Measurements from ENCODE around the gene FHOD3.

FHOD3 gene

GRCh38 chr18:36378205-36378604 is 80.7 kb downstream of the FHOD3 start:
- no peak for DNase-seq (ENCODE audit: insufficient read length)
- no peak for TF ChIP-seq TAF1 (IDR thresholded peaks at IDR 0.05; ENCODE audit: borderline replicate concordance, low read depth, low read length)
- no peak for TF ChIP-seq POLR2A (IDR thresholded peaks at IDR 0.05; ENCODE audit: low read depth, low read length)
- TF ChIP-seq POLR2AphosphoS5 (IDR thresholded peaks at IDR 0.05; ENCODE audit: low read depth, low read length), result no peak
- FAIRE-seq, result no peak

GRCh38 chr18:36379435-36379984 is 82.0 kb downstream of the FHOD3 start:
- DNase-seq (ENCODE audit: insufficient read length) (no peak), FAIRE-seq (no peak)
- TF ChIP-seq POLR2AphosphoS5 (IDR thresholded peaks at IDR 0.05; ENCODE audit: low read depth, low read length), result no peak
- TF ChIP-seq TAF1 (IDR thresholded peaks at IDR 0.05; ENCODE audit: borderline replicate concordance, low read depth, low read length), result no peak
- TF ChIP-seq POLR2A (IDR thresholded peaks at IDR 0.05; ENCODE audit: low read depth, low read length), result no peak

GRCh38 chr18:36380173-36380827 is 82.8 kb downstream of the FHOD3 start:
- no peak for FAIRE-seq
- no peak for DNase-seq (ENCODE audit: insufficient read length)
- TF ChIP-seq POLR2AphosphoS5 (IDR thresholded peaks at IDR 0.05; ENCODE audit: low read depth, low read length) (no peak), TAF1 (IDR thresholded peaks at IDR 0.05; ENCODE audit: borderline replicate concordance, low read depth, low read length) (no peak), POLR2A (IDR thresholded peaks at IDR 0.05; ENCODE audit: low read depth, low read length) (no peak)

- DNase-seq (ENCODE audit: insufficient read length) (no peak), FAIRE-seq (no peak)
- TF ChIP-seq POLR2A (IDR thresholded peaks at IDR 0.05; ENCODE audit: low read depth, low read length), result no peak
- TF ChIP-seq TAF1 (IDR thresholded peaks at IDR 0.05; ENCODE audit: borderline replicate concordance, low read depth, low read length), result no peak
- TF ChIP-seq POLR2AphosphoS5 (IDR thresholded peaks at IDR 0.05; ENCODE audit: low read depth, low read length), result no peak
Observed at GRCh38 chr18:36381075-36381474, 83.6 kb downstream of the FHOD3 start.

GRCh38 chr18:36382854-36383253 is 85.3 kb downstream of the FHOD3 start:
- TF ChIP-seq POLR2A (IDR thresholded peaks at IDR 0.05; ENCODE audit: low read depth, low read length), result no peak
- no peak for TF ChIP-seq TAF1 (IDR thresholded peaks at IDR 0.05; ENCODE audit: borderline replicate concordance, low read depth, low read length)
- TF ChIP-seq POLR2AphosphoS5 (IDR thresholded peaks at IDR 0.05; ENCODE audit: low read depth, low read length), result no peak
- no peak for DNase-seq (ENCODE audit: insufficient read length)
- no peak for FAIRE-seq

GRCh38 chr18:36386150-36386920 is 88.8 kb downstream of the FHOD3 start:
- TF ChIP-seq POLR2AphosphoS5 (IDR thresholded peaks at IDR 0.05; ENCODE audit: low read depth, low read length) (no peak), POLR2A (IDR thresholded peaks at IDR 0.05; ENCODE audit: low read depth, low read length) (no peak), TAF1 (IDR thresholded peaks at IDR 0.05; ENCODE audit: borderline replicate concordance, low read depth, low read length) (no peak)
- FAIRE-seq, result no peak
- no peak for DNase-seq (ENCODE audit: insufficient read length)

GRCh38 chr18:36387310-36387709 is 89.8 kb downstream of the FHOD3 start:
- DNase-seq (ENCODE audit: insufficient read length) (no peak), FAIRE-seq (peak; percentile 14)
- TF ChIP-seq TAF1 (IDR thresholded peaks at IDR 0.05; ENCODE audit: borderline replicate concordance, low read depth, low read length) (no peak), POLR2A (IDR thresholded peaks at IDR 0.05; ENCODE audit: low read depth, low read length) (no peak), POLR2AphosphoS5 (IDR thresholded peaks at IDR 0.05; ENCODE audit: low read depth, low read length) (no peak)

GRCh38 chr18:36388310-36388709 is 90.8 kb downstream of the FHOD3 start:
- DNase-seq (ENCODE audit: insufficient read length), result no peak
- TF ChIP-seq TAF1 (IDR thresholded peaks at IDR 0.05; ENCODE audit: borderline replicate concordance, low read depth, low read length), result no peak
- TF ChIP-seq POLR2A (IDR thresholded peaks at IDR 0.05; ENCODE audit: low read depth, low read length), result no peak
- no peak for TF ChIP-seq POLR2AphosphoS5 (IDR thresholded peaks at IDR 0.05; ENCODE audit: low read depth, low read length)
- no peak for FAIRE-seq

- FAIRE-seq (no peak), DNase-seq (ENCODE audit: insufficient read length) (no peak)
- TF ChIP-seq POLR2A (IDR thresholded peaks at IDR 0.05; ENCODE audit: low read depth, low read length) (no peak), POLR2AphosphoS5 (IDR thresholded peaks at IDR 0.05; ENCODE audit: low read depth, low read length) (no peak), TAF1 (IDR thresholded peaks at IDR 0.05; ENCODE audit: borderline replicate concordance, low read depth, low read length) (no peak)
Observed at GRCh38 chr18:36389027-36389426, 91.5 kb downstream of the FHOD3 start.

- DNase-seq (ENCODE audit: insufficient read length), result no peak
- TF ChIP-seq TAF1 (IDR thresholded peaks at IDR 0.05; ENCODE audit: borderline replicate concordance, low read depth, low read length) (no peak), POLR2A (IDR thresholded peaks at IDR 0.05; ENCODE audit: low read depth, low read length) (no peak), POLR2AphosphoS5 (IDR thresholded peaks at IDR 0.05; ENCODE audit: low read depth, low read length) (no peak)
- FAIRE-seq, result no peak
Observed at GRCh38 chr18:36389811-36390581, 92.5 kb downstream of the FHOD3 start.

Measured in GM12892 (cell line).